Nucleus accumbens (tissue), 56 donors: ENCODE results near the gene IGF2.

Experiments used
- DNase-seq, 56 donors: peaks; one replicate each; lab custom pipeline; 2025; lab: John Stamatoyannopoulos, UW

IGF2 gene

DNA sequence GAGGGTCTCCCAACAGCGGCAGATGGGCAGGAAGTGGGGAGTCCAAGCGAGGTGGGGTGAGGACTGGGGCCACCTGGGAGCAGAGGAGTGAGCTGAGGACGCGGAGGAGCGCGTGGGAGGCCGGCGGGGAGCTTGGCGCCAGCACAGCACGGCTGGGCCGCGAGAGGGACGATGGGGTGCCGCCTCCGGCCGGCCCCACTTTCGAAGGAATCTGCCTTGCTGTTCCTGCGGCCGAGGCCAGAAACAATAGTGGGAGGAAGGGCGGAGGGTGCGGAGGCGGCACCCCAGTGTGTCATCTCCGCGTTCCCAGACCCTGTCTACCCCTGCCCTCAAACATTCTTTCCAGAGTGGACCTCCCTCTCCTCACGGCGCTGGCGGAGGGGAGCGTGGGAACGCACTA is 16.3 kb upstream of the IGF2 start:
- DNase-seq: no peak

GRCh38 chr11:2154889-2155288 is 15.7 kb upstream of the IGF2 start:
- no peak for DNase-seq

DNA sequence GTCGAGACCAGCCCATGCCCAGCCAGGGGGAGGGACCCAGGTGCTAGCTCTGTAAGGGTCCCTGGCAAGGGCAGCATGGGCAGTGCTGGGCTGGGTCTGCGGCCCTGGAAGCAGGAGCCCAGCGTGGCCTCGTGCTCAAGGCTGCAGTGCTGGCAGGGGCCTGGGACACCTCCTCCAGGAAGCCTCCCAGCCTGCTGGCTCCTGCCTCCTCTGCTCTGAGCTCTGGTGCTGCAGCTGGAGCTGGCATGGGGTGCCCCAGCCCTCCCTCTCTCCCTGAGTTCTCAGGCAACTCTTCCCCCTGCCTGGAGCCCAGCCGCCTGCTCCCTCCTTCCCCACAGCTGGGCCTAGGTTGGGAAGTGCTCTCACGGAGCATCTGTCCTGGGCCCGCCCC is 15.0 kb upstream of the IGF2 start:
- no peak for DNase-seq

- no peak for DNase-seq
Measured at GRCh38 chr11:2153581-2154194, 14.5 kb upstream of the IGF2 start.

DNA sequence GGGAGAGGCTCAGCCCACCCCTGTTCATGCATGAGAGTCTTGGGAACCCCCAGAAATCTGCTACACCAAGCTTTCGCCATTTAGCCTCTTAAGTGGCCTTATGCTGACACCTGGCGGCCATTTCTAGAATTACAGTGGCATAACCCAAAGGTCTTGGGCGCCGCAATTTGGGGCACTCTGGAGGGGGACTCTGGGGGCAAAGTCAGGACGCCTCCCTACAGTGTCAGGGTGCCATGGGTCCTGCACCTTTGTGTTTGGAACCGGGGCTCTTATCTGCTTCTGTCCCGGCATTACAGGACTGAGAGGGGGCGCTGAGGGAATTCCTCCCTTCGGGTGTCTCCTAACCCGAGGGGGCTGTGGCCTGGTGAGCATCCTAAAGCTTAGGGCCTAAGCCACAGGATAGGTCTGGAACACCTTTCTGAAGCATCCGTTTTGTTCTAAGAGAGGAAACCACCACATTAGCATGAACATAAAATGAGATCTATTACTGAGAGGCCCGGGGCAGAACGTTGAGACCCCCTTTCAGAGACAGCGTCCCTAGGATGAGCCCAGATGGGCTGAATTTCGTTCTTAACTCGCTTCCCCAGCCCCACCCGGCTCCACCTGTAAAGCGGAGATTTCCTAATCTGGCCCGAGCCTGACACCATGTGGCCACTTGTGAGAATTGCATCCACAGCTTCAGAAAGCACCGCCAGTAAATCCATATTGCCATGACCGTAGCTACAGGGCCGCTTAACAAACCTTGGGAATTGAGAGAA is 12.5 kb upstream of the IGF2 start:
- peak in 48 of 56 donors; percentile 10 to 87 (median 46) for DNase-seq

DNA sequence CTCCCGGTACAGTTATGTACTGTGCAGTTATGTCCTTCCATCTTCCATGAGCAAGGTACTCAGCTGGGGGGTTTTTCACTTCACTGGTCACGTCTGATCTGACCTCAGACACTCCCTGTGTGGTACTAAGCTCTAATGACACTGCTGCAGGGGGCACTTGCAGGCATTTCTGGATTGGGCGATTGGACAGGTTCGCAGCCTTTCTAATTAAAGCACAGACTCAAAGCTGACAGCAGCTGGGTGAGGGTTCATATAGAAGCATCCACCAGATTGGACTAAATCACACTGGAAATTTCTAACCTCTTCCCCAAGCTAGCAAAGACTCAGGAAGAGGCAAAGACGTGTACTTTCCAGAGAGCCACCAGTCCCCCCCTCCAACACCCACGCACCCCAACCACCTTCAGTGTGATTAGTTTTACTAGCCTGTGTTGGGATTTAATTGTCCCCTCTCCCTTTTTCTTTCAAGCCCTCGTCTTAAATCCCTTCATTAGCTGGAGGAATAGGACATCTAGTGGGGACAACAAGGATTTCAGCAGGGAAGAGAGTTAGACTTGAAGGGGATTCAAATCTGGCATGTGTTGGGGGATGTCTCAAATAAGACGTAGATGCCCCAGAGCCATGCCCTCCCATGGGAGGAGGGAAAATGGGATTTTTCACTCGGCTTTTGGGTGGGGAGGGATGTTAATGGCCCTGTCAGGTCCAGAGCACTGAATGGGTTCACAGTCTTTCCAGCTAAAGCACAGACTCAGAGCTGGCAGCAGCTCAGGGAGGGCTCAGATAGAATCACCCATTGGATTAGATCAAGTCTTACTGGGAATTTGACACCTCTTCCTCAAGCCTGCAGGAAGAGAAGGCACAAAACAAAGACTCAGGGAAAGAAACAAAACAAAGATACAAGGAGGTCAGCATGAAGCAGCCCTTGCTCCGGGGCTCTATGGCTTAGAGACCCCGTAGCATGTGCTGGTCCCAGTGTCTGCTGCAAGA is 11.0 kb upstream of the IGF2 start:
- DNase-seq: no peak

DNA sequence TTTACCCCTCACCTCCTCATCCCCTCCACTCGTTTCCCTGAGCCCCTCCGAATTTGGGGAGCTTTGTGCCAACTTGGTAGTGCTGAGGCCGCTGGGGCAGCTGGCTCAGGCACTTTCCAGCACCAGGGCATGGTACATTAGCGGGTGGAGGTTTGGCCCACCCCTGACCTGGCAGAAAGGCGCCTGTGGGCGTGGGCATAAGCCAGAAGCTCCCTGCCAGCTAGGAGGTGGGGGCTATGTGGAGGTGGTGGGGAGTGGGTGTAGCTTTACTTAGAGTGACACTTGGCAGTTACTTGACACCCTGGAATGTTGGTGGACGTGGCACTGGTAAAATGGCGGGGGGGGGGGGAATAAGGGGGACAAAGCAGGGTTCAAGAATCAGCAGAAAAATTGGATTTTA is 10.3 kb upstream of the IGF2 start:
- no peak for DNase-seq

DNA sequence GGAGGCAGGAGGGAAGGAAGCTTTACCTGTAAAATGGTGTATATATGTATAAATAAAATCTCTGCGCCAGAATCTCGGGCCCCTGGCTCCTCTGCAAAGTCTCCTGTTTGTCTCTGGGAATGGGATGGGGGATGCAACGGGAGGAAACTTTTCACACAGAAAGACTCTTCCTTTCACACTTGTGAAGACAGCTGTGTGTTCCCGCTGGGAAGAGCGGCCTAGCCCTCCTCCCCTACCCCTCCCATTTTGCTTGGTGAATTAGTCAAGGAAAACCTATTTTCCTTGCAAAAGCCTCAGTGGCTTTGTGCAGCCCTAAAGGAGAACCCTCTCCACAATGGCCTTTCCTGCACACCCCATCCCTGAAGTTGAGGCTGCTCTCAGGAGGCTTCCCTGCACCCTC is 9.4 kb upstream of the IGF2 start:
- no peak for DNase-seq

- no peak for DNase-seq
Measured at GRCh38 chr11:2147391-2147790, 8.2 kb upstream of the IGF2 start.

DNA sequence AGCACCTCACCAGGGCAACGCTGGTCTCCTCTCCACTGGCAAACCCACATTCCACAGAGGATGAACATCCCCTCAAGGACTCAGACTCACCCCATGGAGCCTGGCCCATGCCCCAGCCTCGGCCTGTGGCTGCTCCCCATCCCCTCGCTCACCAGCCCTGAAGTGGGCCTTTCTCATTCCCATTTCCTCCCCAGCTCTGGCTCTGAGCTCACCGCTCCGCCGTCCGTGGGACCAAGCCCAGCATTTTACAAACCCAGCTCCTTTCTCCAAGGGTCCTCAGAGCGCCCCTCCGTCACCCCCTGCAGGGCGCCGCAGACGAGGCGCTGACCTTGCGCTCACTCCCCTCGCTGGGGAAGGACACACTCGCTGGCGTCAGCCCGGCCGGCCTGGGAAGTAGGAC is 6.9 kb upstream of the IGF2 start:
- no peak for DNase-seq

GRCh38 chr11:2144544-2145248 is 5.5 kb upstream of the IGF2 start:
- no peak for DNase-seq

GRCh38 chr11:2143799-2144543 is 4.8 kb upstream of the IGF2 start:
- no peak for DNase-seq

GRCh38 chr11:2143477-2143798 is 4.2 kb upstream of the IGF2 start:
- no peak for DNase-seq

GRCh38 chr11:2142762-2143202 is 3.6 kb upstream of the IGF2 start:
- no peak for DNase-seq

GRCh38 chr11:2142300-2142759 is 3.1 kb upstream of the IGF2 start:
- DNase-seq: no peak

DNA sequence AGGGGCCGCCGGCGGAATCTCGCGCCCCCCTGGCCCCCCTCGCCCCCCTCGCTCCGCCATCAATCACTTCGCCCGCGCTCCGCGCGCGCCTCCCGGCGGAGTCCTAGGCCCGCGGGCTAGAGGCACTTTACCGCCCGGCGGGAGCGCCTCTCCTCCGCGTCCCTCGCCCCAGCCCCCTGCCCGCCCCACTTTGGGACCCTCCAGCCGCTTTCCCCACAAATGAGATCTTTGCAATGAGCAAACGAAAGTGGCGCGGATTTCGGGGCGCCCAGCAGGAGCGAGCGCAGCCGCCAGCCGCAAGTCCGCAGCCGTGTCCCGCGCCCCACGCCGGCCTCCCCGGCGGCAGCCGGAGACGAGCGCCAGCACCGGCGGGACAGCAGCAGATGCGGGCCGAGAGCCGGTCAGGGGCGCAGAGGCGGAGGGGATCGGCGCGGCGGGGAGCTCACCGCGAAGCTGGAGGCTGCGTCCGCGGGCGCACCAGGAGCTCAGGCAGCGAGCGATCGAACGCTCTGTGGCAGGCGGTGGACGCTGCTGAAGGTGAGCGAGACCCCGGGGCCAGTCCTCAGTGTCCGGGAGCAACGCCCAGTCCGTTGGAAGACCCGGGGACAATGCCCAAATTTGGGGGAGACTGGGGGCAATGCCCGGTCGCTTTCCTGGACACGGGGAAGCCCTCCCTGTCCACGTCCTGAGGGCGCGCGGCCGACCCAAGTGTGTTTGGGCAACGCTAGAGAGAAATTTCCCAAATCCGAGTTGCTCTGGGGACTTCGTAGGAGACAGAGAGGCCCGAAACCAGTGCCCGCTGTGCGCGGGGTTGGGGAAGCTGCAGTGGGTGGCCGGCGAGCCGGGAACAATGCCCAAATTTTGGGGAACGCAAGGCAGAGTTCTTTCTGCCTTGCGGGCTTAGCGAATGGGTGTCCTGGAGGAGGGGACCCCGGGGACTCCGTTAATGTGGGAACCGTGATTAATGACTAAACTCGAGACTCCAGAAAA is 1.5 kb upstream of the IGF2 start:
- no peak for DNase-seq

DNA sequence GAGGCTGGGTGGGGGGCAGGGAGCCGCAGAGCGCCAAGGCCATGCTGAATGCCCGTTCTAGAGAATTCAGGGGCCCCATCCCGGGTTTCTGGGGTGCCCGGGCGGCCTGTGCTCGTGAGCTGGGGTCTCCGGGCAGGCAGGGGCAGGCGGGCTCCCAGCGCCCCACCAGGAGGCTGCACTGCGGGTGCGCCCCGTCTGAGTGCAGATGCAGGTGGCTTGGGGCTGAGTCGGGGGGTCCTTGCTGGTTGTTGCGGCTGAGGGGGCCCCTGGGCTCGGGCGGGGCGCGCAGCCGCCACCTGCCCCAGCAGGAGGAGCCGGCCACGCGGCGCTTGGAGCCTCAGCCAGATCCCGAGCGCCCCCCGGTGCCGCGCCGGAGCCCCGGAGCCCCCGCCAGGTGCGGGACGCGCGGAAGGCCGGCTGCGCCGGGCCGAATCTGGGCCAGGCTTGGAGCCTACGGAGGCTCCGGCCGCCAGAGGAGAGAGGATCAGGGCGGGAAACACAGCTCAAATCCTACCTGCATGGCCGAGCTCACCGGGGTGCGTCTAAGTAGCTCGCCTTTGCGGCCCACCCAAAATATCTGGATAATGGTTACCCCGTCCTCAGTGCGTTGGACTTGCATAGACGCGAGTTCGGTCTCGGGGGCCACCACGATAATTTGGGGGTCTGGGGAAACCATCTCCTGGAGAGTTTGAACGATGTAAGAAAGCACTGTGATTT is 590 bp upstream of the IGF2 start:
- DNase-seq: peak in 1 of 56 donors; percentile 16
